Measurements from ENCODE around the gene ULBP3. TPM values are rescaled to one million over a fixed set of nuclear protein-coding genes. Genes with fewer than 3 reads are reported as not detected.

The ULBP3 gene
- total and polyA plus RNA-seq, 2 of the 4 experiments (the other 2 are of a cell fraction), result 11.1 to 35.1 TPM

DNA sequence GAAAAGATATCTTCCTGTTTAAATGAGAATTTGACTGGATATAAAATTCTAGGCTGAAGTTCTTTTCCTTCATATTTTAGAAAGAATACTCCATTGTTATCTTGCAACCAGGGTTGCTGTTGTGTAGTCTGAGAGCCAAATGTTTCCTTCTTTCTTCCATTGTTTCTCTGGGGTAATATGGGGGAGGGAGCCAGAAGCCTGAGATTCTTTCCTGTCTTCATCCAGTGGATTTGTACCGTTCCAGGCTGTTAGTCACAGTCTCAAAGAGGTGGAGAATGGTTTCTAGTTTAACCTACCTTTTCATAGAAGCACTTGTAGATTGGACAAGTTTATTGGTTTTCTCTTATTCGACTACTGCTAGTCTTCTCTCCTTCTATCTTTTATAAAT, 6.1 kb upstream of the ULBP3 start:
- Histone ChIP-seq H4K20me1 (ENCODE audit: insufficient read depth, low read length) (no peaks in the 10 kb centered on the region), H2BK15ac (ENCODE audit: low read depth, low read length) (no peak overlapping the region), H3K18ac (ENCODE audit: low read depth, low read length) (no peak overlapping the region), H3K4me1 (ENCODE audit: control insufficient read depth, insufficient read depth, low read length) (no peaks in the 10 kb centered on the region), H3K9me3 (ENCODE audit: control insufficient read depth, insufficient read depth, low read length) (no peaks in the 10 kb centered on the region), H3K79me1 (ENCODE audit: low read depth in 1 of 2, low read length in 2 of 2) (no peaks in the 10 kb centered on the region), H3K27me3 (ENCODE audit: control insufficient read depth, insufficient read depth, low read length) (peaks cover 12% of the 10 kb centered on the region), H2BK20ac (ENCODE audit: low read depth, low read length) (no peak overlapping the region), H2AK5ac (ENCODE audit: low read depth, low read length) (no peak overlapping the region), H3K23ac (ENCODE audit: low read depth, low read length) (no peak overlapping the region), H4K91ac (ENCODE audit: insufficient read depth, low read depth, low read length) (no peak overlapping the region), H3K9ac (ENCODE audit: low read depth, low read length) (no peak overlapping the region), H4K8ac (ENCODE audit: low read depth in 2 of 2, low read length in 2 of 2) (no peak overlapping the region), H3K4me2 (ENCODE audit: low read depth, low read length) (no peak overlapping the region), H3K36me3 (ENCODE audit: control insufficient read depth, insufficient read depth, low read length) (no peaks in the 10 kb centered on the region), H3K27ac (ENCODE audit: insufficient read depth, low read length) (no peak overlapping the region), H3K56ac (ENCODE audit: extremely low read depth, insufficient read depth, low read length) (no peak overlapping the region), H2AK9ac (replicated peaks; ENCODE audit: low read depth, low read length, poor library complexity) (no peak overlapping the region), H2BK5ac (ENCODE audit: low read depth, low read length, poor library complexity, severe bottlenecking) (no peak overlapping the region), H2AFZ (replicated peaks; ENCODE audit: low read length, poor library complexity) (no peak overlapping the region), H3K4me3 (ENCODE audit: insufficient read depth, low read depth, low read length) (no peak overlapping the region), H4K5ac (ENCODE audit: low read depth, low read length) (no peak overlapping the region), H3K9me1 (ENCODE audit: insufficient read depth, low read length) (no peaks in the 10 kb centered on the region), H3K14ac (replicated peaks; ENCODE audit: low read depth, low read length) (no peak overlapping the region), H2BK120ac (ENCODE audit: low read depth, low read length) (no peak overlapping the region), H3K4ac (ENCODE audit: low read depth, low read length) (no peak overlapping the region)
- WGBS, 2 experiments (ENCODE audit: extremely low coverage in 2 of 2, insufficient read length in 1 of 2), result no CpG with 5 or more reads among the region's 2 CpGs
- TF ChIP-seq FOS (IDR thresholded peaks at IDR 0.05; ENCODE audit: low read depth, low read length) (no peak), BHLHE40 (IDR thresholded peaks at IDR 0.05; ENCODE audit: low read depth, low read length) (no peak), RFX5 (IDR thresholded peaks at IDR 0.05; ENCODE audit: low read depth, low read length) (no peak), MAZ (IDR thresholded peaks at IDR 0.05; ENCODE audit: borderline replicate concordance, low read depth, low read length) (no peak), RAD21 (IDR thresholded peaks at IDR 0.05; ENCODE audit: low read length) (no peak), MXI1 (IDR thresholded peaks at IDR 0.05; ENCODE audit: borderline replicate concordance, low read depth, low read length) (no peak), NFE2L2 (IDR thresholded peaks at IDR 0.05; ENCODE audit: low read depth, low read length) (no peak), RCOR1 (IDR thresholded peaks at IDR 0.05; ENCODE audit: insufficient replicate concordance, low read length) (no peak), CHD1 (IDR thresholded peaks at IDR 0.05; ENCODE audit: low read depth, low read length) (no peak), MAFK (IDR thresholded peaks at IDR 0.05; ENCODE audit: low read depth, low read length) (no peak), POLR2A (IDR thresholded peaks at IDR 0.05; ENCODE audit: low read depth, low read length) (no peak), SMC3 (IDR thresholded peaks at IDR 0.05; ENCODE audit: low read depth, low read length) (no peak), CEBPB (IDR thresholded peaks at IDR 0.05; ENCODE audit: low read depth, low read length) (no peak)
- TF ChIP-seq, protein P1, sequence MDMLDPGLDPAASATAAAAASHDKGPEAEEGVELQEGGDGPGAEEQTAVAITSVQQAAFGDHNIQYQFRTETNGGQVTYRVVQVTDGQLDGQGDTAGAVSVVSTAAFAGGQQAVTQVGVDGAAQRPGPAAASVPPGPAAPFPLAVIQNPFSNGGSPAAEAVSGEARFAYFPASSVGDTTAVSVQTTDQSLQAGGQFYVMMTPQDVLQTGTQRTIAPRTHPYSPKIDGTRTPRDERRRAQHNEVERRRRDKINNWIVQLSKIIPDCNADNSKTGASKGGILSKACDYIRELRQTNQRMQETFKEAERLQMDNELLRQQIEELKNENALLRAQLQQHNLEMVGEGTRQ (IDR thresholded peaks at IDR 0.05; ENCODE audit: low read depth, low read length), result no peak
- TF ChIP-seq, protein P2, sequence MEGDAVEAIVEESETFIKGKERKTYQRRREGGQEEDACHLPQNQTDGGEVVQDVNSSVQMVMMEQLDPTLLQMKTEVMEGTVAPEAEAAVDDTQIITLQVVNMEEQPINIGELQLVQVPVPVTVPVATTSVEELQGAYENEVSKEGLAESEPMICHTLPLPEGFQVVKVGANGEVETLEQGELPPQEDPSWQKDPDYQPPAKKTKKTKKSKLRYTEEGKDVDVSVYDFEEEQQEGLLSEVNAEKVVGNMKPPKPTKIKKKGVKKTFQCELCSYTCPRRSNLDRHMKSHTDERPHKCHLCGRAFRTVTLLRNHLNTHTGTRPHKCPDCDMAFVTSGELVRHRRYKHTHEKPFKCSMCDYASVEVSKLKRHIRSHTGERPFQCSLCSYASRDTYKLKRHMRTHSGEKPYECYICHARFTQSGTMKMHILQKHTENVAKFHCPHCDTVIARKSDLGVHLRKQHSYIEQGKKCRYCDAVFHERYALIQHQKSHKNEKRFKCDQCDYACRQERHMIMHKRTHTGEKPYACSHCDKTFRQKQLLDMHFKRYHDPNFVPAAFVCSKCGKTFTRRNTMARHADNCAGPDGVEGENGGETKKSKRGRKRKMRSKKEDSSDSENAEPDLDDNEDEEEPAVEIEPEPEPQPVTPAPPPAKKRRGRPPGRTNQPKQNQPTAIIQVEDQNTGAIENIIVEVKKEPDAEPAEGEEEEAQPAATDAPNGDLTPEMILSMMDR (conservative IDR thresholded peaks at IDR 0.05; ENCODE audit: low read depth, low read length), result no peak
- TF ChIP-seq, protein P3, sequence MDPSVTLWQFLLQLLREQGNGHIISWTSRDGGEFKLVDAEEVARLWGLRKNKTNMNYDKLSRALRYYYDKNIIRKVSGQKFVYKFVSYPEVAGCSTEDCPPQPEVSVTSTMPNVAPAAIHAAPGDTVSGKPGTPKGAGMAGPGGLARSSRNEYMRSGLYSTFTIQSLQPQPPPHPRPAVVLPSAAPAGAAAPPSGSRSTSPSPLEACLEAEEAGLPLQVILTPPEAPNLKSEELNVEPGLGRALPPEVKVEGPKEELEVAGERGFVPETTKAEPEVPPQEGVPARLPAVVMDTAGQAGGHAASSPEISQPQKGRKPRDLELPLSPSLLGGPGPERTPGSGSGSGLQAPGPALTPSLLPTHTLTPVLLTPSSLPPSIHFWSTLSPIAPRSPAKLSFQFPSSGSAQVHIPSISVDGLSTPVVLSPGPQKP (IDR thresholded peaks at IDR 0.05; ENCODE audit: borderline replicate concordance, low read depth, low read length), result no peak
- ATAC-seq (ENCODE audit: low read depth) (no peak), DNase-seq (no peak)
- POLR2A ChIA-PET (ENCODE audit: unreplicated experiment), result no interaction called here
- in situ Hi-C loops (cut with MboI; ENCODE audit: low sequenced_read_pairs), result loop anchor here (10.0 kb wide), 1 partner anchor 740 kb away; no protein-coding TSS in a partner anchor
- CTCF ChIA-PET, result no interaction called here
- intact Hi-C loops (cut with micrococcal nuclease), result no loop called here
- no TSS peak for BruUV-seq (replicated peaks)
- dilution Hi-C loops (cut with HindIII; ENCODE audit: low sequenced_read_pairs, unreplicated experiment), result no loop called here
